HG03108 (cell line): ENCODE data around the gene SMCR8.
A peak's percentile ranks its signal among the peaks of the same experiment; 100 is the strongest.
"Not testable (repeated sequence)": the region's sequence is repeated elsewhere in the genome, so short reads cannot be mapped to it uniquely, and the experiment has no call there.

Experiments used
- ATAC-seq: cut with Tn5 transposase; IDR thresholded peaks from one replicate; pipeline ENCODE4 v1.9.1; 2021; ENCODE audit warnings: moderate library complexity; ENCODE audit not compliant: unreplicated experiment

SMCR8 gene, protein sequence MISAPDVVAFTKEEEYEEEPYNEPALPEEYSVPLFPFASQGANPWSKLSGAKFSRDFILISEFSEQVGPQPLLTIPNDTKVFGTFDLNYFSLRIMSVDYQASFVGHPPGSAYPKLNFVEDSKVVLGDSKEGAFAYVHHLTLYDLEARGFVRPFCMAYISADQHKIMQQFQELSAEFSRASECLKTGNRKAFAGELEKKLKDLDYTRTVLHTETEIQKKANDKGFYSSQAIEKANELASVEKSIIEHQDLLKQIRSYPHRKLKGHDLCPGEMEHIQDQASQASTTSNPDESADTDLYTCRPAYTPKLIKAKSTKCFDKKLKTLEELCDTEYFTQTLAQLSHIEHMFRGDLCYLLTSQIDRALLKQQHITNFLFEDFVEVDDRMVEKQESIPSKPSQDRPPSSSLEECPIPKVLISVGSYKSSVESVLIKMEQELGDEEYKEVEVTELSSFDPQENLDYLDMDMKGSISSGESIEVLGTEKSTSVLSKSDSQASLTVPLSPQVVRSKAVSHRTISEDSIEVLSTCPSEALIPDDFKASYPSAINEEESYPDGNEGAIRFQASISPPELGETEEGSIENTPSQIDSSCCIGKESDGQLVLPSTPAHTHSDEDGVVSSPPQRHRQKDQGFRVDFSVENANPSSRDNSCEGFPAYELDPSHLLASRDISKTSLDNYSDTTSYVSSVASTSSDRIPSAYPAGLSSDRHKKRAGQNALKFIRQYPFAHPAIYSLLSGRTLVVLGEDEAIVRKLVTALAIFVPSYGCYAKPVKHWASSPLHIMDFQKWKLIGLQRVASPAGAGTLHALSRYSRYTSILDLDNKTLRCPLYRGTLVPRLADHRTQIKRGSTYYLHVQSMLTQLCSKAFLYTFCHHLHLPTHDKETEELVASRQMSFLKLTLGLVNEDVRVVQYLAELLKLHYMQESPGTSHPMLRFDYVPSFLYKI

GRCh38 chr17:18314731-18315561 lies at the start of gene SMCR8, which contains the start of gene TOP3A:
SMCR8 (plus strand) TSS chr17:18315293; CDS start chr17:18315790, 497 bp downstream.
TOP3A (minus strand) TSS chr17:18314994; CDS start chr17:18314778, 216 bp downstream.
- ATAC-seq, result peak; percentile 79

GRCh38 chr17:18267366-18267765 lies 47.7 kb upstream of the SMCR8 start:
- ATAC-seq, result no peak

DNA sequence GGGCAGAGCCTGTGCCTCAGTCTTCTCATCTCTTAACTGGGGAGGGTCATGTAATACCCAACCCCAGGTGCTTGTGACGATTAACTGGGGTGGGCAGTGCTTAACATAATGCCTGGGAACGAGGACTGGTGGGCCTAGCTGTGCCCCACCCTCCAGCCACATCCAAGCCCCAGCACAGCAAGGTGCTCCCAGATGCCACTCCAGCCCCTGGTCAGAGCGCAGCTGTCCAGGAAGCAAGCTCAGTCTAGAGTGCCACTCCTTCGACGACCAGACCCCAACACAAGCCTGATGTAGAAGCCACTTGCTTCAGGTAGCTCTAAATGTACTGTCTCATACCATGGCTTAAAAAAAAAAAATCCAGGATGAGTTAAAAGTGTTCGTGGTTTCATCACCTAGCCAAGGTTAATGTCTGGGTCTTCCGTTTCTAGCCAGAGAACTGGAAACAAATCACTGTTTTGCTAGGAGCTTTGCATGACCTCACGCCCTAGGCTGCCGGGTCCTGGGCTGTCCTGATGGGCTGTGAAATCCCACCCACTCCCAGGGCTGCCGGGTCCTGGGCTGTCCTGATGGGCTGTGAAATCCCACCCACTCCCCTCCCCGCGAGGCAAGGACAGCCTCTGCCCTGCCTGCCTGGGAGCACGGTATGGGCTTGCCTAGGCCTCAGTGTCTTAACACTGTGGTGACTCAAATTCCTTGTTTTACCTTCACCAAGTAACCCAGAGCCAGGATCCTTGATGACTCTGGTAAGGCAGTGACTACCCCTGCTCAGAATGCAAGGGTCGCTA lies 47.0 kb upstream of the SMCR8 start:
- ATAC-seq, result no peak

DNA sequence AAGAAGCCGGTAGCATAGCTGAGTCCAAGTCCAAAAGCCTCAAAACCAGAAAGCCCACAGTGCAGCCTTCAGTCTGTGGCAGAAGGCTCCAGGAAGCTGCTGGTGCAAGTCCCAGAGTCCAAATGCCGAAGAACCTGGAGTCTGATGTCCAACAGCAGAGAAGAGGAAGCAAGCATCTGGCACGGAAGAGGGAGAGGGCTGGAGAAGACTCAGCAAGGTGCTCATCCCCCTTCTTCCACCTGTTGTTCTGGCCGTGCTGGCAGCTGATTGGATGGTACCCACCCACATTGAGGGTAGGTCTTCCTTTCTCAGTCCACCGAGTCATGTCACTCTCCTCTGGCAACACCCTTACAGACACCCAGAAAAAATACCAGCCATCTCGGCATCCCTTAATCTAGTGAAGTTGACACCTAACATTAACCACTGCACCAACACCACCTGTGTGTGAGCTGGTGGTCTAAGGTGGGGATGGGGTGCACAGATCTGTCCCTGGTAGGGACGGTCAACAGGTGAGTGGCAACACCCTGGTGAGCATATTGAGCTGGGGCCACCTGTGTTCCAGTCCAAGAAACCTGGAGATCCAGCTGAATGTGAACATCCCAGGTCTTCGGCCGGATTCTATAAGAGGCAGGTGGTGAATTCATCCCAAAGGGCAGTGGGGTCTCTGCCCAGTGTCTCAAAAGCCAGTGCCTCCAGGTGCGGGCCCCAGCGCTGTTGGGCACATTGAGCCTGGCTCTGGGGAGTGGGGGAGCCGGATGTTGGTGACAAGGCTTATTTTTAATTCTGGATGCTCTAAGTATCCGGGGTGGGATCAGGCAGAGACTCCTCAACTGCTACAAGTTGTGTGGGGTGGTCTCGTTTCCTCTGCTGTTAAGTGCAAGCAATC lies 44.8 kb upstream of the SMCR8 start:
- no peak for ATAC-seq

GRCh38 chr17:18277076-18277475 lies 38.0 kb upstream of the SMCR8 start:
- no peak for ATAC-seq

GRCh38 chr17:18278867-18279266 lies 36.2 kb upstream of the SMCR8 start:
- no peak for ATAC-seq

DNA sequence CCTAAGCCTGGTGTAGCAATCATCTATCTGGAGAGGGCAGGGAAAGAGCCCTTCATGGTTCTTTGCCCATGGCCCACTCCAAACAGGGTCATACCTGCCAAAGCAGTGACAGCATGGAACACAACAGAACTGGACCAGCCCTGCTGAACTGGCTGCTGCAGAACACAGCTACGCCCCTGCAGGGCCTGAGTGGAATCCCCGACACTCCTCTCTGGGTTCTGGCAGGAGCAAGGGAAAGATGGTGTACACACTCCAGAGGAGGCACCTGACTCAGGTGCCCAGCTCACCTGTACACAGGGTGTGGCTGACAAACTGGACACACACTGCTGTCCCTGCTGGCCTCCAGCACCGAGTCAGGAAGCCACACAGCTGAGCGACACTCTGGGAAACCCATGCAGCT lies 34.8 kb upstream of the SMCR8 start:
- no peak for ATAC-seq

- ATAC-seq, result no peak
These were observed 34.2 kb upstream of the SMCR8 start for GRCh38 chr17:18280766-18281371.

DNA sequence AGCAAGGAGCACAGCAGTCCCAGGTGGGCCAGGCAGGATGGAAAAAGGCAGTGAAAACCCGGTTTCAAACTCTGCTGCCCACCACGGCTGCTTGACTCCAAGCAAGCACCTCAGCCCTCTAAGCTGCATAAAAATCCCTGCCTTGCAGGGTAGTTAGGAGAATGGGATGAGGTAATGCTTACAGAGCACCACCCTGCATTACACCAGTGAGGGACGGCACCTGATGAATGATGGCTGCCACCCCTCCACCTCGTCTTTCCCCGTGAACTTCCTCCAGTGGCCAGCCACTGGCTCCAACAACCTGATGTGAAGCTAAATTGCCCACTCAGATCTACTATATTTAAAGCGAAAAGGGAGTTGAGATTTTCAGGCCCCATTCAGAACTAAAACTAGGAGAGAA lies 33.3 kb upstream of the SMCR8 start:
- ATAC-seq, result no peak

- no peak for ATAC-seq
These were observed 29.8 kb upstream of the SMCR8 start for GRCh38 chr17:18285296-18285695.

- no peak for ATAC-seq
These were observed 23.2 kb upstream of the SMCR8 start for GRCh38 chr17:18291718-18292540.

GRCh38 chr17:18298061-18298460 lies 17.0 kb upstream of the SMCR8 start:
- not testable (repeated sequence) for ATAC-seq

GRCh38 chr17:18300725-18301480 lies 14.2 kb upstream of the SMCR8 start:
- no peak for ATAC-seq

DNA sequence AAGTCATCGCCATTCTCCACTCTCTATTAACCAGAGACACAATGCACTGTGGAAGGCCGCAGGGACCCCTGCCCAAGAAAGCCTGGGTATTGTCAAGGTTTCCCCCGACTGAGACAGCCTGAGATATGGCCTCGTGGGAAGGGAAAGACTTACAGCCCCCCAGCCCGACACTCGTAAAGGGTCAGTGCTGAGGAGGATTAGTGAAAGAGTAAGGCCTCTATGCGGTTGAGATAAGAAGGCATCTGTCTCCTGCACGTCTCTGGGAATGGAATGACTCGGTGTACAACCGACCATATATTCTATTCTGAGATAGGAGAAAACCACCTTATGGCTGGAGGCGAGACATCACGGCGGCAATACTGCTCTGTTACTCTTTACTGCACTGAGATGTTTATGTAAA lies 11.9 kb upstream of the SMCR8 start:
- ATAC-seq, result not testable (repeated sequence)

- ATAC-seq, result no peak
These were observed 5.9 kb upstream of the SMCR8 start for GRCh38 chr17:18309202-18309601.

GRCh38 chr17:18314059-18314730 lies 898 bp upstream of the SMCR8 start:
- ATAC-seq, result peak; percentile 7

- peak; percentile 1 for ATAC-seq
These were observed 449 bp downstream of the SMCR8 start for GRCh38 chr17:18315562-18315922.
